ENCODE results near the gene MAX. TPM values are rescaled to one million over a fixed set of nuclear protein-coding genes. Genes with fewer than 3 reads are reported as not detected.

The MAX gene
- total and polyA plus RNA-seq, 9 of the 15 experiments (the other 6 are each of a cell fraction or from before 2014, with no cell fraction given): 15.4 to 96.5 (median 51.6) TPM

DNA sequence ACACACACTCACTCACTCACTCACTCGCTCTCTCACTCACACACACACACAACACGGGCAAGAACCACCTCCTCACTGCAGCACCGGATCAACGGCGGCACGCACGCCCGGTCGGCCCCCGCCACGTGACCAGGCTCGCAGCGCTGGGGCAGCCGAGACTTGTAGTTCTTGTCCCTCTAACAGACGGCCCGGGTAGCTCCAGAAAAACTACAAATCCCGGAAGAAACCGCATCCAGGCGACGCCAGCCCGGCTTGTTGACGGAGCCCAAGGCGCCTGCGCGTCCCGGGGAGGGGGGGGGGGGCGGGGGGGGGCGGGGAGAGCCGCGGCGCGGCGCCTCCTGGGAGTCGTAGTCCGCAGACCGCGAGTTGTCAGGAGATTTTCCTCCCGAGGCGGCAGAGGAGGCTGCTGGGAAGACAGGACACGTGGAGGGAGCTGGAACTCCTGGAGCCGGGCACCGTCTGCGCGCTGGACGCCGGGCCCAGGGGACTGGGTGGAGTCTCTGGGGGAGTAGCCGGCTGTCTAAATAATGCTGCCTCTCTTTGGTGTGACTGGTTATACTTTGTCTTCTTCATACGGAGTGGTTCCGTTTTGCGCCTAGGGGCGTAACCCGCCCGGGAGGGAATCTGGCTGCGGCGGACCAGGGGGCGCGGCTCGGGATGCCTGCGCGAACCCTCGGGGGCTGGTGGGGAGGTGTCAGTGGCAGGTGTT is at the start of gene MAX (continued):
- TF ChIP-seq ZNF124 (CRISPR knock-in tag; IDR thresholded peaks at IDR 0.05) (no peak), MCM7 (IDR thresholded peaks at IDR 0.05) (no peak), ARID2 (IDR thresholded peaks at IDR 0.05) (no peak), SMAD3 (CRISPR knock-in tag; conservative IDR thresholded peaks at IDR 0.05) (no peak), NCOA4 (IDR thresholded peaks at IDR 0.05; ENCODE audit: partially characterized antibody) (no peak), PTRF (tag; IDR thresholded peaks at IDR 0.05) (no peak), PHB (CRISPR knock-in tag; IDR thresholded peaks at IDR 0.05) (no peak), ZNF197 (CRISPR knock-in tag; IDR thresholded peaks at IDR 0.05; ENCODE audit: low read depth) (peak; percentile 86), ZNF75A (CRISPR knock-in tag; IDR thresholded peaks at IDR 0.05) (no peak), ELF1 (tag; IDR thresholded peaks at IDR 0.05) (peak; percentile 63), ZNF224 (CRISPR knock-in tag; IDR thresholded peaks at IDR 0.05) (no peak), PURB (CRISPR knock-in tag; IDR thresholded peaks at IDR 0.05; ENCODE audit: low read depth) (no peak), NONO (IDR thresholded peaks at IDR 0.05; ENCODE audit: low read depth in 2 of 2, low read length in 1 of 2) (no peak), MCM5 (IDR thresholded peaks at IDR 0.05; ENCODE audit: low read depth) (no peak)
- TF ChIP-seq, protein P1, sequence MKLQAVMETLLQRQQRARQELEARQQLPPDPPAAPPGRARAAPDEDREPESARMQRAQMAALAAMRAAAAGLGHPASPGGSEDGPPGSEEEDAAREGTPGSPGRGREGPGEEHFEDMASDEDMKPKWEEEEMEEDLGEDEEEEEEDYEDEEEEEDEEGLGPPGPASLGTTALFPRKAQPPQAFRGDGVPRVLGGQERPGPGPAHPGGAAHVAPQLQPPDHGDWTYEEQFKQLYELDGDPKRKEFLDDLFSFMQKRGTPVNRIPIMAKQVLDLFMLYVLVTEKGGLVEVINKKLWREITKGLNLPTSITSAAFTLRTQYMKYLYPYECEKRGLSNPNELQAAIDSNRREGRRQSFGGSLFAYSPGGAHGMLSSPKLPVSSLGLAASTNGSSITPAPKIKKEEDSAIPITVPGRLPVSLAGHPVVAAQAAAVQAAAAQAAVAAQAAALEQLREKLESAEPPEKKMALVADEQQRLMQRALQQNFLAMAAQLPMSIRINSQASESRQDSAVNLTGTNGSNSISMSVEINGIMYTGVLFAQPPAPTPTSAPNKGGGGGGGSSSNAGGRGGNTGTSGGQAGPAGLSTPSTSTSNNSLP (IDR thresholded peaks at IDR 0.05; ENCODE audit: borderline replicate concordance, low read depth, low read length): no peak
- TF ChIP-seq, protein P2, sequence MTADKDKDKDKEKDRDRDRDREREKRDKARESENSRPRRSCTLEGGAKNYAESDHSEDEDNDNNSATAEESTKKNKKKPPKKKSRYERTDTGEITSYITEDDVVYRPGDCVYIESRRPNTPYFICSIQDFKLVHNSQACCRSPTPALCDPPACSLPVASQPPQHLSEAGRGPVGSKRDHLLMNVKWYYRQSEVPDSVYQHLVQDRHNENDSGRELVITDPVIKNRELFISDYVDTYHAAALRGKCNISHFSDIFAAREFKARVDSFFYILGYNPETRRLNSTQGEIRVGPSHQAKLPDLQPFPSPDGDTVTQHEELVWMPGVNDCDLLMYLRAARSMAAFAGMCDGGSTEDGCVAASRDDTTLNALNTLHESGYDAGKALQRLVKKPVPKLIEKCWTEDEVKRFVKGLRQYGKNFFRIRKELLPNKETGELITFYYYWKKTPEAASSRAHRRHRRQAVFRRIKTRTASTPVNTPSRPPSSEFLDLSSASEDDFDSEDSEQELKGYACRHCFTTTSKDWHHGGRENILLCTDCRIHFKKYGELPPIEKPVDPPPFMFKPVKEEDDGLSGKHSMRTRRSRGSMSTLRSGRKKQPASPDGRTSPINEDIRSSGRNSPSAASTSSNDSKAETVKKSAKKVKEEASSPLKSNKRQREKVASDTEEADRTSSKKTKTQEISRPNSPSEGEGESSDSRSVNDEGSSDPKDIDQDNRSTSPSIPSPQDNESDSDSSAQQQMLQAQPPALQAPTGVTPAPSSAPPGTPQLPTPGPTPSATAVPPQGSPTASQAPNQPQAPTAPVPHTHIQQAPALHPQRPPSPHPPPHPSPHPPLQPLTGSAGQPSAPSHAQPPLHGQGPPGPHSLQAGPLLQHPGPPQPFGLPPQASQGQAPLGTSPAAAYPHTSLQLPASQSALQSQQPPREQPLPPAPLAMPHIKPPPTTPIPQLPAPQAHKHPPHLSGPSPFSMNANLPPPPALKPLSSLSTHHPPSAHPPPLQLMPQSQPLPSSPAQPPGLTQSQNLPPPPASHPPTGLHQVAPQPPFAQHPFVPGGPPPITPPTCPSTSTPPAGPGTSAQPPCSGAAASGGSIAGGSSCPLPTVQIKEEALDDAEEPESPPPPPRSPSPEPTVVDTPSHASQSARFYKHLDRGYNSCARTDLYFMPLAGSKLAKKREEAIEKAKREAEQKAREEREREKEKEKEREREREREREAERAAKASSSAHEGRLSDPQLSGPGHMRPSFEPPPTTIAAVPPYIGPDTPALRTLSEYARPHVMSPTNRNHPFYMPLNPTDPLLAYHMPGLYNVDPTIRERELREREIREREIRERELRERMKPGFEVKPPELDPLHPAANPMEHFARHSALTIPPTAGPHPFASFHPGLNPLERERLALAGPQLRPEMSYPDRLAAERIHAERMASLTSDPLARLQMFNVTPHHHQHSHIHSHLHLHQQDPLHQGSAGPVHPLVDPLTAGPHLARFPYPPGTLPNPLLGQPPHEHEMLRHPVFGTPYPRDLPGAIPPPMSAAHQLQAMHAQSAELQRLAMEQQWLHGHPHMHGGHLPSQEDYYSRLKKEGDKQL (CRISPR knock-in tag; IDR thresholded peaks at IDR 0.05; ENCODE audit: borderline replicate concordance): no peak
- TF ChIP-seq, protein P3, sequence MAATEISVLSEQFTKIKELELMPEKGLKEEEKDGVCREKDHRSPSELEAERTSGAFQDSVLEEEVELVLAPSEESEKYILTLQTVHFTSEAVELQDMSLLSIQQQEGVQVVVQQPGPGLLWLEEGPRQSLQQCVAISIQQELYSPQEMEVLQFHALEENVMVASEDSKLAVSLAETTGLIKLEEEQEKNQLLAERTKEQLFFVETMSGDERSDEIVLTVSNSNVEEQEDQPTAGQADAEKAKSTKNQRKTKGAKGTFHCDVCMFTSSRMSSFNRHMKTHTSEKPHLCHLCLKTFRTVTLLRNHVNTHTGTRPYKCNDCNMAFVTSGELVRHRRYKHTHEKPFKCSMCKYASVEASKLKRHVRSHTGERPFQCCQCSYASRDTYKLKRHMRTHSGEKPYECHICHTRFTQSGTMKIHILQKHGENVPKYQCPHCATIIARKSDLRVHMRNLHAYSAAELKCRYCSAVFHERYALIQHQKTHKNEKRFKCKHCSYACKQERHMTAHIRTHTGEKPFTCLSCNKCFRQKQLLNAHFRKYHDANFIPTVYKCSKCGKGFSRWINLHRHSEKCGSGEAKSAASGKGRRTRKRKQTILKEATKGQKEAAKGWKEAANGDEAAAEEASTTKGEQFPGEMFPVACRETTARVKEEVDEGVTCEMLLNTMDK (IDR thresholded peaks at IDR 0.05; ENCODE audit: borderline replicate concordance, insufficient read depth, low read depth, low read length, poor library complexity, severe bottlenecking): no peak
- TF ChIP-seq, protein P4, sequence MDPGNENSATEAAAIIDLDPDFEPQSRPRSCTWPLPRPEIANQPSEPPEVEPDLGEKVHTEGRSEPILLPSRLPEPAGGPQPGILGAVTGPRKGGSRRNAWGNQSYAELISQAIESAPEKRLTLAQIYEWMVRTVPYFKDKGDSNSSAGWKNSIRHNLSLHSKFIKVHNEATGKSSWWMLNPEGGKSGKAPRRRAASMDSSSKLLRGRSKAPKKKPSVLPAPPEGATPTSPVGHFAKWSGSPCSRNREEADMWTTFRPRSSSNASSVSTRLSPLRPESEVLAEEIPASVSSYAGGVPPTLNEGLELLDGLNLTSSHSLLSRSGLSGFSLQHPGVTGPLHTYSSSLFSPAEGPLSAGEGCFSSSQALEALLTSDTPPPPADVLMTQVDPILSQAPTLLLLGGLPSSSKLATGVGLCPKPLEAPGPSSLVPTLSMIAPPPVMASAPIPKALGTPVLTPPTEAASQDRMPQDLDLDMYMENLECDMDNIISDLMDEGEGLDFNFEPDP (CRISPR knock-in tag; IDR thresholded peaks at IDR 0.05): no peak

Measured in K562 (cell line).